HG03280 (cell line): ENCODE measurements around the gene HEXD.
"Not testable (repeated sequence)": the region's sequence is repeated elsewhere in the genome, so short reads cannot be mapped to it uniquely, and the experiment has no call there.

Experiments used
- ATAC-seq: cut with Tn5 transposase; IDR thresholded peaks from one replicate; pipeline ENCODE4 v1.9.1; 2021; ENCODE audit warnings: mild to moderate bottlenecking, moderate library complexity; ENCODE audit not compliant: unreplicated experiment

HEXD gene

GRCh38 chr17:82382220-82382932 lies 35.8 kb upstream of the HEXD start:
- not testable (repeated sequence) for ATAC-seq

DNA sequence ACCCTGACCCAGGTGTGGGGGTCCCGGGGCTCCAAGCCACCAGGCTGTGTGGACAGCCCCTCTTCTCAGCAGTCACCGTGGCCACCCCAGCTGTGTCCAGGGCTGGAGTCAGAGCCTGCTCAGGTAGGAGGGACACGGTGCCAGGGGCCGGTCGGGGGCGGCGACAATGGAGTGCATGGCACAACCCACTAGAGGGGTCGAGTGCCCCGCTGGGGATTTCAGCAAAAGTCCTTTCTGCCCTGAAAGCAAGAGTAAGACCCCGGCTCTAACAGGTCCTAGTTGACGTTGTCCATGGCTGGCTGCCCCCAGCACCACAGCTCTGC lies 35.3 kb upstream of the HEXD start:
- no peak for ATAC-seq

DNA sequence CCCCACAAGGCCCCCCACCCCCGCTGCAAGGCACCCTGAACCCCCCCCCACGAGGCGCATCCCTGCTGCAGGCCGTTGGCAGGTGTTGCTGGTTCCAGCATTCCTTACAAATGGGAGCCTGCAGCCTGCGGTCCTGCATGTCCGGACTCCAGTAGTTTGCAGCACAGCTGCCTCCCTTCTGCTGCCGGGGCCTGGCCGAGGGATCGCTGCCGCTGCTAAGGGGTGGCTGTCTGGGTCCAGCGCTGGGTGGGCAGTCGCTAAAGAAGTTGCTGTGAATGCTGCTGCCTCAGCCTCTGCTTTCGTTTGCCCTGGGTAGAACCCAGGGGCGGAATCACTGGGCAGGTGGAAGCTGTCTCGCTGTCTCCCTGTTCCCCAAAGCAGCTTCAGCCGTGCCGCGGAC lies 34.7 kb upstream of the HEXD start:
- ATAC-seq: no peak

DNA sequence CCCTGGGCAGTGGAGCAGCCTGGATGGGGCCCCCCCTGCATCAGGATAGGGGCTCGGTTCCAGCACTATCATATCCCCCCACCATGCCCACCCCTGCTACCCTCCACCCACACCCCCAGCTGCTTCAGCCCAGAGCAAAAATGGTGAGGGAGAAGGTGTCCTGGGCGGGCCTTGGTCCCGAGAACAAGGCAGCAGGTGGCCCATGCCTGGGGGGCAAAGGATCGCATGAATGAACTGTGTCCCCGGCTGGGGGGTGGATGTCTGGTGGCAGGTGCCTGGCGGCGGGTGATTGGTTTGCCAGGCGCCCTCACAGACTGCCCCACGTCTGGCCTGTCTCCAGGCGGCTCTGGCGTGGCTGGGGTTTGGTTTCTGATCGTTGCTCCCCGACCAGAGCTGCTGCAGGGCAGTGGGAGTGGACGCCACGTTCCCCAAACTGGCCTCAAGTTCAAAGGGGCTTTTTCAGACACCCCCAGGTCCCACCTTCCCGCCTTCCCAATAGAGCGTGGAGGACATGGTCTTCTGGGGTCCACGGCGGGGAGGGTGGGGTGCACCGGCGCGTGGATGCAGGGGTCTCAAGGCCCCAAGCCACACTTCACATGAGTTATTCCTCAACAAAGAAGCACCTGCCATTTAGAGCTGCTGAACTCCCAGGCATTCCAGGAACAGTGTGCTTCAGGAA lies 34.0 kb upstream of the HEXD start:
- no peak for ATAC-seq

DNA sequence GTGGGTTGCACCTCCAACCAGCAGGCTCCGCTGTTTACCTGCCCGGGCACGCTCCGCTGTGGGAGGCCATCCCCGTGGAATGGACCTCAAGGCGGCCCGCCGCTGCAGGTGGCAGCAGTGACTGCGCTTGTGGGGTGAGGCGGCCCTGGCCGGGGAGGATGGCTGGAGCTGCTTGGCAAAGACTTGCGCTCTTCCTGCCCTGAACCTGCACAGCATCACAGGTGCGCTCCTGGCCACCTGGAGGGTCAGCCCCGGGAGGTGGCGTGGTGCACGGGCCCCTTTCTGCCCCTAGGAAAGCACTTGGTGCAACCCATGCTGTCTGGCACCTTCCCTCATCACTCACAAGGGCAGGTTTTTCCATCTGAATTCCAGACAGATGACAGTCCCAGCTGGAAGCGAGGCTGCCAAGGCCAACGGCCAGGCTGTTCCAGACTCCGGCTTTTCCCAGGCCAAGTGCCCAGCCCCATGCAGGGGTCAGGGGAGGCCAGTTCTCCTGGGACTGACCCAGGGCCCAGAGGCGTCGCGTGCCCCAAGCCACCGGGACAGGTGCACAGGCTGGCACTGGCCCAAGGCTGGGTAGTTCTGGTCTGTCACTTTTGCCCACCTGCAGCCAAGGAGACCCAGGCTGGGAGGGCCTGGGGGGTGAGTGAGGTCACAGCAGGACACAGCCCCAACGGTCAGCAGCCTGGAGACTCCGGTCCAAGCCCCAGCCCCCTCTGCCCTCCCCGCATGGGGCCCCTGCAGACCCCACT lies 33.2 kb upstream of the HEXD start:
- ATAC-seq: no peak

DNA sequence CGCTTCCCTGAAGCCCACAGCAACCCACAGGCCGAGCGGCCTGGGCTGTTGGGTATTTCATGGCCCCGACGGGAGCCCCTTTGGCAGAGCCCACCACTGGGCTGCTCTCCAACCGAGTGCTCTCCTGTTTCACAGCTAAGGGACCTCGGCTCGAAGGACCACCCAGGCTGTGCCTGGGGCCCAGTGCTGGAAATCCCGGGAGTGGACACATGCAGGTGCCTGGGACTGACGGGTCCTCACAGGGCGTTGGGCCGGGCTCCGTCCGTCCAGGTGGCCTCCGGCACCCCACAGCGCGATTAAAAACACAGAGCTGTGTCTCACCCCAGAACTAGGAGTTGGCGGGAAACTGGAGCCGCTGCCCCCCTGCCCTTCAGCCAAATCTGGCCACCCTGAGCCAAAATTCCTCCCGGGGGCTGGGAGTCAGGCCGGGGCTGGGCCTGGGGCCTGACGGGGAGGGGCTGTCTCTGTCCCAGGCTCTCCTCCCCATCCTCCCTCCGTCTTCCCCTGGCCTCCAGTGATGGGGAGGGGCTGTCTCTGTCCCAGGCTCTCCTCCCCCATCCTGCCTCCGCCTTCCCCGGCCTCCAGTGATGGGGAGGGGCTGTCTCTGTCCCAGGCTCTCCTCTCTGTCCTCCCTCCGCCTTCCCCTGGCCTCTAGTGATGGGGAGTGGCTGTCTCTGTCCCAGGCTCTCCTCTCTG lies 32.4 kb upstream of the HEXD start:
- ATAC-seq: no peak

DNA sequence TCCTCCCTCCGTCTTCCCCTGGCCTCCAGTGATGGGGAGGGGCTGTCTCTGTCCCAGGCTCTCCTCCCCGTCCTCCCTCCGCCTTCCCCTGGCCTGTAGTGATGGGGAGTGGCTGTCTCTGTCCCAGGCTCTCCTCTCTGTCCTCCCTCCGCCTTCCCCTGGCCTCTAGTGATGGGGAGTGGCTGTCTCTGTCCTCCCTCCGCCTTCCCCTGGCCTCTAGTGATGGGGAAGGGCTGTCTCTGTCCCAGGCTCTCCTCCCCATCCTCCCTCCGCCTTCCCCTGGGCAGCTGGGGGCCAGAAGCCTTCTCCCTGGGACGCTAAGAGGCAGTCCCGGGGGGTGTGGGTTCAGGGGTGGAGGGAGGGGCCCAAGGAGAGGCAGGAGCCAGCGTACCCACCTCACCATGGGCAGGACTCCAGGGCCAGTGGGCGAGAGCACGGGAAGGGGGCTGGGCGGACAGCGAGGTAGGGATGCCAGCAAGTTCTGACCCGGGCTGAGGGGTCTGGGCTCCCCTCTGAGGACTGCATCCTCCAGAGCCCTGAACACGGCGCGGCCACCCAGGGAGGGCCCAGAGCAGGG lies 31.8 kb upstream of the HEXD start:
- ATAC-seq: no peak

DNA sequence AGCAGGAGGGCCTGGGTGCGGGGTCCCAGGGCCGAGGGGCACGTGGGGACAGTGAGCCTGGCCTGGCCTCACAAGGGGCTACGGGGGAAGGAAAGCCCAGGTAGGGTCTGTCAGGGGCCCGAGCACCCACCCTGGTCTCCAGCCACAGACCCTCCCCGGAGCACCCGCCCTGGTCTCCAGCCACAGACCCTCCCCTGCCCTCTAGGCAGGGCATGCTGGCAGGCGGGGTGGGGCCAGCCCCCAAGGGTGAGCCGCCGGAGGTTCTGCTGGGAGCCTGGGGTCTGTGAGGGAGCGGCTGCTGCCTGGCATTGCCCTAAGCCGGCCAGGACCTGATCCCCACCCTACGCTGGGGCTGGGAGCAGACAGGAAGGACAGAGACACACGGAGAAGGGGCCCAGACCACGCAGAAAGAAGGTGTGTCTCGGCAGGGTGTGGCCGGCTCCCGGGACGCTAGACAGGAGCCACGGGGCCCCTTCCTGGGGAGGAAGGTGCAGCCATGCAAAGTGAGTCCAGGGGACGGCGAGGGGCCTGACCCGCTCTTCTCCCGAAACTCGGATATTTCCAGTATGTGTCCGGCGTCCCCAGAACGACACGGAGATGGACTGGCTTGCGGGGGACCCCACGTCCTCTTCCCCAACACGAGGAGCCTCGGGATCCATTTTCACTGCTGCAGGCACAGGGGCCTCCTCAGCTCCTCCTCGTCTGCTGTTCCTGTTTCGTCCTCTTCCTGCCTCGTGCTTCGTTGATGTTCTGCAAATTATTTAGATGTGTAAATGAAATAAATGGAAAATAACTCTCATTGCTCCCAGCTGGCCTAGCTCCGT lies 31.1 kb upstream of the HEXD start:
- ATAC-seq: no peak

DNA sequence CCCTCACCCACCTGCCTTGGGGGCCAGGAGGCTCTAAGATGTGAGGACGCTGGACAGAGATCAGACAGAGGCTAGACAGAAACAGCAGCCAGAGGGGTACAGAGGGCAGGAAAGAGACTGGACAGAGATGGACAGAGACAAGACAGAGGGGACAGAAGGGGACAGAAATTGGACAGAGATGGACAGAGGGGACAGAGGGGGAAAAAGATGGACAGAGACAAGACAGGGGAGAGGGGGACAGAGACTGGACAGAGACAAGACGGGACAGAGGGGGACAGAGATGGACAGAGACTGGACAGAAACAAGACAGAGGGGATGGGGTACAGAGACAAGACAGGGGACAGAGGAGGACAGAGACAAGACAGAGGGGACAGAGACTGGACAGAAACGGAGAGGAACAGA lies 30.4 kb upstream of the HEXD start:
- ATAC-seq: no peak

GRCh38 chr17:82388223-82388921 lies 29.8 kb upstream of the HEXD start:
- no peak for ATAC-seq

DNA sequence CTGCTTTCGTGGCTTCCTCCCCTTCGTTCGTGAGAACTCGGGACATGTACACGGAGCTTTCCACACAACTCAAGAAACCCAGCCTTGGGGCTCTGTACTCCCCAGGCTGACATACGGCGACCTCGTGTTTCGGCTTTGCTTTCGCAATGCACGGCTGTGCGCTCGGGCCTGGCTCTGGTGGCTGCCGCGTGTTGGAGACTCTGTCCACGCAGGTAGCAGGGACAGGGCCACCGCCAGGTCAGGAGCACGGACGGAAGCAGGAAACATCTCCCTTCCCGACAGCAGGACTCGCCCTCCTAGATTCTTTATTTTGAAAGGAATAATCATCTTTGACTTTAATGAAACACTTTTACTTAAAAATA lies 29.2 kb upstream of the HEXD start:
- ATAC-seq: no peak

- no peak for ATAC-seq
Observed at GRCh38 chr17:82389379-82389778, 28.8 kb upstream of the HEXD start.

DNA sequence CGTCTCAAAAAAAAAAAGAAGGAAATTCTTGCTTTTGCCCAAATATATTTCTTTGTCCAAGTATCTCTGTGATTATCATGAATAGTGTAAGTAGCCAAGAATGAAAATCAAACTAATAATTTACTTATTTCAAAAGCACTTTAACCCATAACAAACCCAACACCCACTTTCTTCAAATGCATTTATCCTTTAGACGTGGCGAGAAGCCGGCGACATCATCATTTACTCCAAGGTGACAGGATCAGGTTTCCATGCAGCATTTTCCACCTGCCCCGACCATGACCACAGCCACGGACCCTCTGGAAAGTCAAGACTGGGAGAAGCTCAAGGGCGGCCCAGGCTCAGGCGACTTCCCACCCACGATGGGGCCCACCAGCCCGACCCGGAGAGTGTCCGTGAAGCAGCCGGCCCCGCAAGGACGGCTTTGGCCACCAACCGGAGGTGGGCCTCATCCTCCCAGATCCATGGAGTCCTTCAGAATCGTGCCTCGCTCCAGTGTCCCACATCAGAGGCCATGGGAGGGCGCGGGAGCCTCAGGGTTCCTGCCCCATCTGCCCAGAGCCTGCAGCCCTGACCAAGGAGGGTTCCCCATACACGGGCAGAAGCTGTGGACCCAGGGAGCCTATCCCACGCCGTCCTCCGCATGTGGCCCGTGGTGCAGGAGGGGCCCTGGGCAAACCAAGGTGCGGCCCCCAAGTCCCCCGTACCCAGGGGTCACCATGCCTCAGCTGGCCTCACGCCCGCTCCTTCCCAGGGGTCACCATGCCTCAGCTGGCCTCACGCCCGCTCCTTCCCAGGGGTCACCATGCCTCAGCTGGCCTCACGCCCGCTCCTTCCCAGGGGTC lies 27.9 kb upstream of the HEXD start:
- no peak for ATAC-seq

DNA sequence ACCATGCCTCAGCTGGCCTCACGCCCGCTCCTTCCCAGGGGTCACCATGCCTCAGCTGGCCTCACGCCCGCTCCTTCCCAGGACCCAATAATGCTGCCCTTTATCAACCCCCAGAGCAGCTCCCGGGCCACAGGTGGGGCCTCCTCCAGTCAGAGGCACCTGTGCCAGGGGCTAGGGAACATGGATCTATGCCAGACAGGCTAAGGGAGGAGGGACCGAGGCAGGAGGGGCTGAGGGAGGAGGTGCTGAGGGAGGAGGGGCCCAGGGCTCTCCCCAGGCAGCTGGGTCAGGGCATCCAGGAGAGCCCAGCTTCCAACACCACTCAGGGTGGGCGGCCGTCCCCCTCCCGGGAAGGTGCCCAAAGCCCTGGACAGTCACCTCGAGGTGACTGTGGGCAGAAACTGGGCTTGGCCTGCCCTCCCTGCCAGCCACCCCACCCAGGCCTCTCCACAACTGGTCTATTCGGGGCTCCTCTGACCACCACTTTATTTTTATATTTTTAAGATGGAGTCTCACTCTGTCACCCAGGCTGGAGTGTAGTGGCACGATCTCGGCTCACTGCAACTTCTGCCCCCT lies 27.2 kb upstream of the HEXD start:
- no peak for ATAC-seq

- no peak for ATAC-seq
Observed at GRCh38 chr17:82391496-82392066, 26.6 kb upstream of the HEXD start.

DNA sequence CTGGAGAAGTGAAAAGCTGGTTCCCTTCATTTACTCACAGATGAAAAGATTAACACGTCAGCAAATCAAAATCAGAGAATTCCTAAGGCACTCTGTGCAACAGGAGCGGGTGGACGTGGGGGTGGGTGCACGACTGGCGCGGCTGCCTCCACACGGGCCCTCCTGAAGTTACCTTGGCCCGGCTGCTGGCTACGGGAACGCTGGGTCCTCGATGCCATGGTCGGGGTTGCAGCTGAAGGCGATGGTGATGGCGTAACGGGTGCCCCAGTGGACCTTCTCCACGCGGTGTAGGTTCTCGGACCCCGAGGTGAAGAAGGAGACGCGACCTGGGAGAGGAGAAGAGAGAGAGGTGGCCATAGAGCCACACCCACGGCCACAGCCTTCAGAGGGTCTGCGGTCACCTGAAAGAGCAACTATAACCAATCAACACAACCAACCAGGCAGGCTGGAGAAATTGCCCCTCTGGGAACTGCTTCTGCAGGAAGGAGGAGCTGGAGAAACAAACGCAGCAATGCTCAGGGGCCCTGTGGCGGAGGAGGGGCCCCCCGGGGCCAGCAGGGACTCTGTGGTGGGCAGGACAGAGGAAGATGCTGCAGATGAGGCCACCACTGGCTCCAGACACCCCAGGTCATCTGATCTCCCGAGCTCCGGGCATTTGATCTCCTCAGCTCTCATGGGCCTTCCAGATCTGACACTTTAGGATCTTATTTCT lies 25.8 kb upstream of the HEXD start:
- ATAC-seq: no peak

GRCh38 chr17:82392941-82393340 lies 25.2 kb upstream of the HEXD start:
- ATAC-seq: no peak

GRCh38 chr17:82394278-82394677 lies 23.9 kb upstream of the HEXD start:
- ATAC-seq: no peak
